H1 (cell line): ENCODE measurements around the gene TMEM212. TPM values are rescaled to one million over a fixed set of nuclear protein-coding genes. Genes with fewer than 3 reads are reported as not detected.

Experiments used
- CTCF ChIA-PET: fragments of 300-600 bp; sonication (Branson Sonifier 250); formaldehyde crosslinking; loops from one replicate; lab custom pipeline; 2021; ENCODE audit not compliant: partially characterized antibody; lab: Charles Lee
- POLR2A ChIA-PET: fragments of 300-600 bp; sonication (Branson Sonifier 250); formaldehyde crosslinking; loops from one replicate; lab custom pipeline; 2021; ENCODE audit warnings: inconsistent platforms; ENCODE audit not compliant: partially characterized antibody; lab: Charles Lee
- DNase-seq, 2 experiments: peaks; one replicate each; pipeline versions ENCODE4 v3.0.0 to v3.0.0-alpha.2; 2010 to 2022; ENCODE audit warnings: low spot score in 2 of 2, low read depth in 1 of 2, mixed read lengths in 1 of 2
- FAIRE-seq: peaks from 2 replicates; lab custom pipeline; 2011; peaks lifted over from hg19 to GRCh38; lab: Jason Lieb, UNC
- H2AFZ ChIP-seq: 2 replicates; pipeline ENCODE4 v1.8.1; 2012; ENCODE audit warnings: low read length, inconsistent platforms
- H2AK5ac ChIP-seq: 2 replicates; pipeline ENCODE4 v1.6.1; 2013; ENCODE audit warnings: low read depth, low read length
- H2BK120ac ChIP-seq: replicated peaks from 2 replicates; pipeline ENCODE3; 2013; ENCODE audit warnings: low read depth, low read length, inconsistent platforms
- H2BK12ac ChIP-seq: 2 replicates; pipeline ENCODE4 v1.6.1; 2013; ENCODE audit warnings: low read depth, low read length
- H2BK15ac ChIP-seq: 2 replicates; pipeline ENCODE4 v1.6.1; 2013; ENCODE audit warnings: low read length
- H2BK20ac ChIP-seq: 2 replicates; pipeline ENCODE4 v1.6.1; 2013; ENCODE audit warnings: low read length
- H2BK5ac ChIP-seq: 2 replicates; pipeline ENCODE4 v1.6.1; 2013; ENCODE audit warnings: low read depth, low read length
- H3K14ac ChIP-seq: 2 replicates; pipeline ENCODE4 v1.6.1; 2013; ENCODE audit warnings: inconsistent platforms; ENCODE audit not compliant: insufficient read length
- H3K18ac ChIP-seq: 2 replicates; pipeline ENCODE4 v1.6.1; 2013; ENCODE audit warnings: low read length; ENCODE audit errors: extremely low read depth
- H3K23ac ChIP-seq: 2 replicates; pipeline ENCODE4 v1.6.1; 2013; ENCODE audit warnings: inconsistent platforms; ENCODE audit not compliant: insufficient read length
- H3K23me2 ChIP-seq: 2 replicates; pipeline ENCODE4 v1.6.1; 2013; ENCODE audit warnings: low read depth, low read length
- H3K27ac ChIP-seq: 2 replicates; pipeline ENCODE4 v1.6.1; 2011; ENCODE audit warnings: low read depth, low read length, inconsistent platforms
- H3K27me3 ChIP-seq, 4 experiments: replicated peaks in 1 of 4; 1 replicate in 1 of 4; 2 replicates in 3 of 4; pipeline versions ENCODE4 v1.6.1 to v1.8.1; 2011 to 2013; ENCODE audit warnings: low read length in 3 of 4, mild to moderate bottlenecking in 3 of 4, inconsistent platforms in 2 of 4, mixed read lengths in 2 of 4, moderate library complexity in 1 of 4; ENCODE audit not compliant: control insufficient read depth in 3 of 4, insufficient read depth in 3 of 4; ENCODE audit errors: extremely low read depth in 1 of 4
- H3K36me3 ChIP-seq, 4 experiments: 2 replicates each; pipeline versions ENCODE4 v1.6.1 to v1.8.1; 2011 to 2013; ENCODE audit warnings: mild to moderate bottlenecking in 4 of 4, low read length in 3 of 4, moderate library complexity in 2 of 4, control low read depth in 1 of 4, inconsistent platforms in 1 of 4; ENCODE audit not compliant: insufficient read depth in 4 of 4, control insufficient read depth in 2 of 4
- H3K4ac ChIP-seq: replicated peaks from 2 replicates; pipeline ENCODE3; 2013; ENCODE audit warnings: low read length, low read depth, mixed read lengths, inconsistent platforms; ENCODE audit not compliant: insufficient read length
- H3K4me1 ChIP-seq, 4 experiments: replicated peaks in 1 of 4; 1 replicate in 1 of 4; 2 replicates in 3 of 4; pipeline versions ENCODE4 v1.6.1 to v1.8.1; 2011 to 2013; ENCODE audit warnings: low read length in 3 of 4, inconsistent platforms in 2 of 4, mixed read lengths in 1 of 4; ENCODE audit not compliant: insufficient read depth in 4 of 4, control insufficient read depth in 3 of 4
- H3K4me2 ChIP-seq, 2 experiments: 2 replicates each; pipeline versions ENCODE4 v1.6.1 to v1.8.1; 2011 to 2013; ENCODE audit warnings: low read depth in 2 of 2, low read length in 2 of 2, control low read depth in 1 of 2, inconsistent platforms in 1 of 2, mild to moderate bottlenecking in 1 of 2; ENCODE audit not compliant: insufficient read depth in 1 of 2
- H3K4me3 ChIP-seq, 4 experiments: fragments of 200-600, 300-600 bp in 1 of 4; sonication (generic), shearing (Covaris generic), sonication (Bioruptor Twin) in 1 of 4; 2 replicates each; pipeline versions ENCODE4 v1.5.1 to v1.8.1; 2011 to 2016; ENCODE audit warnings: low read length in 4 of 4, low read depth in 3 of 4, control low read depth in 2 of 4, inconsistent platforms in 2 of 4, mild to moderate bottlenecking in 2 of 4, mixed read lengths in 1 of 4, moderate library complexity in 1 of 4; ENCODE audit not compliant: insufficient read depth in 2 of 4; ENCODE audit errors: extremely low read depth in 1 of 4
- H3K56ac ChIP-seq: replicated peaks from 2 replicates; pipeline ENCODE3; 2013; ENCODE audit warnings: low read depth, mild to moderate bottlenecking, mixed read lengths, low read length, inconsistent platforms; ENCODE audit not compliant: insufficient read length
- H3K79me1 ChIP-seq: 2 replicates; pipeline ENCODE4 v1.6.1; 2013; ENCODE audit warnings: low read depth, low read length, control low read depth
- H3K79me2 ChIP-seq, 2 experiments: 2 replicates each; pipeline versions ENCODE4 v1.6.1 to v1.8.1; 2012 to 2013; ENCODE audit warnings: low read length in 2 of 2, mild to moderate bottlenecking in 2 of 2, inconsistent platforms in 1 of 2; ENCODE audit not compliant: insufficient read depth in 2 of 2, control insufficient read depth in 1 of 2
- H3K9ac ChIP-seq, 4 experiments: replicated peaks in 1 of 4; 1 replicate in 1 of 4; 2 replicates in 3 of 4; pipeline versions ENCODE4 v1.6.1 to v1.8.1; 2011 to 2013; ENCODE audit warnings: low read depth in 3 of 4, low read length in 3 of 4, control low read depth in 2 of 4, mild to moderate bottlenecking in 2 of 4, moderate library complexity in 2 of 4, inconsistent platforms in 1 of 4; ENCODE audit errors: extremely low read depth in 1 of 4
- H3K9me3 ChIP-seq, 2 experiments: 2 replicates each; pipeline versions ENCODE4 v1.6.1 to v1.8.1; 2012 to 2013; ENCODE audit warnings: mild to moderate bottlenecking in 2 of 2, moderate library complexity in 2 of 2, control low read depth in 1 of 2, inconsistent platforms in 1 of 2, low read depth in 1 of 2, low read length in 1 of 2, mixed read lengths in 1 of 2; ENCODE audit not compliant: insufficient read depth in 2 of 2
- H4K20me1 ChIP-seq, 2 experiments: replicated peaks in 1 of 2; 2 replicates each; pipeline versions ENCODE3 to v1.8.1; 2011 to 2013; ENCODE audit warnings: inconsistent platforms in 2 of 2, low read length in 2 of 2, mild to moderate bottlenecking in 1 of 2; ENCODE audit not compliant: insufficient read depth in 2 of 2, control insufficient read depth in 1 of 2
- H4K5ac ChIP-seq: 2 replicates; pipeline ENCODE4 v1.6.1; 2013; ENCODE audit warnings: low read length, low read depth, mixed read lengths, inconsistent platforms; ENCODE audit not compliant: insufficient read length
- H4K8ac ChIP-seq: 2 replicates; pipeline ENCODE4 v1.8.0; 2013; ENCODE audit warnings: mild to moderate bottlenecking, moderate library complexity, low read length, inconsistent platforms; ENCODE audit not compliant: insufficient read depth; ENCODE audit errors: extremely low read depth
- H4K91ac ChIP-seq: replicated peaks from 2 replicates; pipeline ENCODE3; 2013; ENCODE audit warnings: low read length, mixed read lengths, inconsistent platforms; ENCODE audit not compliant: insufficient read length
- ATF3 ChIP-seq: IDR thresholded peaks from 2 replicates; pipeline ENCODE4 v1.6.1; 2011; ENCODE audit warnings: low read depth, mild to moderate bottlenecking, low read length; ENCODE audit not compliant: insufficient read depth
- BCL11A ChIP-seq, 2 experiments: IDR thresholded peaks; one replicate each; pipeline ENCODE4 v1.6.1; 2011; ENCODE audit warnings: low read depth in 2 of 2, low read length in 2 of 2, mild to moderate bottlenecking in 2 of 2
- CTBP2 ChIP-seq: IDR thresholded peaks from 2 replicates; pipeline ENCODE4 v1.7.0; 2011; ENCODE audit warnings: borderline replicate concordance, mild to moderate bottlenecking, moderate library complexity, mixed read lengths, low read length; ENCODE audit not compliant: insufficient read depth, insufficient read length
- FOSL1 ChIP-seq: IDR thresholded peaks from 2 replicates; pipeline ENCODE4 v1.6.1; 2011; ENCODE audit warnings: mild to moderate bottlenecking, low read depth, low read length, moderate library complexity; ENCODE audit not compliant: insufficient read depth
- KDM4A ChIP-seq: IDR thresholded peaks from one replicate; pipeline ENCODE4 v1.7.1; 2012; ENCODE audit warnings: low read depth, mild to moderate bottlenecking, moderate library complexity, low read length, inconsistent platforms; ENCODE audit not compliant: severe bottlenecking
- SUZ12 ChIP-seq: fragments of 200-600 bp; sonication (generic); IDR thresholded peaks from 2 replicates; pipeline ENCODE4 v1.6.1; 2012; ENCODE audit warnings: mild to moderate bottlenecking, inconsistent platforms, low read length, moderate library complexity, mixed read lengths
- WGBS, 2 experiments: shearing (Covaris generic) in 1 of 2; methylation state at CpG; one replicate each; pipeline versions ENCODE4 v1.1.6 to v1.1.7; 2013 to 2015; ENCODE audit warnings: low lambda C conversion rate in 2 of 2, mixed read lengths in 2 of 2, inconsistent platforms in 1 of 2, low coverage in 1 of 2, missing lambda C conversion rate in 1 of 2; ENCODE audit not compliant: insufficient replicate concordance in 2 of 2, insufficient coverage in 1 of 2, insufficient read length in 1 of 2; ENCODE audit errors: extremely low coverage in 1 of 2, missing lambda C conversion rate in 1 of 2; 5-methylcytosine and 5-hydroxymethylcytosine counted together
- polyA plus RNA-seq, 7 experiments: library from polyadenylated mRNA; depleted of rRNA in 3 of 7; stranded (reverse) in 5 of 7; unstranded in 2 of 7; fragments of >200 nt in 5 of 7; fragments of 200-250 nt in 2 of 7; gene quantifications; 1 replicate in 5 of 7; 2 replicates in 1 of 7; 4 replicates in 1 of 7; pipeline versions ENCODE4 v1.2.1 to v1.2.3, GENCODE V29; 2011 to 2013; ENCODE audit warnings: missing spikeins in 2 of 7, mixed read lengths in 2 of 7
- total RNA-seq: library from RNA; stranded (reverse); fragmentation: NEBNext Ultra II Directional; extraction: Animal tissue kit (Norgen Biotek cat#: 25700); gene quantifications from 2 replicates; pipeline ENCODE4 v1.2.1, GENCODE V29; 2021

TMEM212 gene
- total and polyA plus RNA-seq, 2 of the 8 experiments (the other 6 are each of a cell fraction or from before 2014, with no cell fraction given): not detected

GRCh38 chr3:171807806-171808205, 35.3 kb upstream of the TMEM212 start:
- Histone ChIP-seq H3K9ac (no peak overlapping the region), H3K36me3 (no peaks in the 10 kb centered on the region), H2BK15ac (no peak overlapping the region), H3K18ac (no peak overlapping the region), H3K23ac (no peak overlapping the region), H3K4ac (no peak overlapping the region), H2BK12ac (no peak overlapping the region), H3K9me3 (no peaks in the 10 kb centered on the region), H4K5ac (no peak overlapping the region), H4K20me1 (no peaks in the 10 kb centered on the region), H2BK20ac (no peak overlapping the region), H2AK5ac (no peak overlapping the region), H4K8ac (no peak overlapping the region), H3K56ac (no peak overlapping the region), H3K4me2 (no peak overlapping the region), H3K23me2 (peaks cover 7% of the 10 kb centered on the region; the same call in 1 of the 2 replicates), H3K27me3 (peaks cover 4 to 31% (median 23%) of the 10 kb centered on the region in 4 experiments), H3K14ac (no peak overlapping the region), H2BK5ac (no peak overlapping the region), H3K4me1 (no peaks in the 10 kb centered on the region; a peak in 2 of 7 replicates), H4K91ac (no peak overlapping the region), H3K79me1 (no peaks in the 10 kb centered on the region), H2BK120ac (no peak overlapping the region), H2AFZ (no peak overlapping the region), H3K4me3 (no peak overlapping the region), H3K27ac (no peak overlapping the region), H3K79me2 (no peaks in the 10 kb centered on the region)
- TF ChIP-seq ATF3: no peak
- no peak for TF ChIP-seq SUZ12
- TF ChIP-seq CTBP2: no peak
- TF ChIP-seq BCL11A (IDR thresholded peaks at IDR 0.05; ENCODE audit: low read depth in 2 of 2, low read length in 2 of 2): no peak
- no peak for TF ChIP-seq KDM4A
- TF ChIP-seq FOSL1: no peak
- FAIRE-seq: no peak
- no peak for DNase-seq
- 93% methylated on average over 6 of the region's 6 CpGs; no CpG with 5 or more reads in 1 of the 2 experiments for WGBS, 2 experiments
- POLR2A ChIA-PET: no interaction called here
- CTCF ChIA-PET: interaction anchor here (0.6 to 1.6 kb wide), 2 partner anchors 111 to 195 kb away, joined by 3 to 4 read pairs; no protein-coding TSS in a partner anchor
